Esophagus squamous epithelium (tissue), 4 donors: ENCODE measurements around the gene CRTC2.

ENCODE experiments used
- CTCF ChIP-seq, 6 experiments: fragments of 450-650 bp in 4 of 6; fragments of 200-600 bp in 2 of 6; sonication (generic) in 2 of 6; IDR thresholded peaks; one replicate each; pipeline ENCODE4 v1.5.1; 2016 to 2019; ENCODE audit warnings: antibody characterized with exemption in 6 of 6, mild to moderate bottlenecking in 4 of 6, moderate library complexity in 4 of 6
- POLR2A ChIP-seq, 4 donors: fragments of 450-650 bp; IDR thresholded peaks; one replicate each; pipeline ENCODE4 v1.6.1; 2017; ENCODE audit warnings: antibody characterized with exemption in 4 of 4, mild to moderate bottlenecking in 4 of 4, moderate library complexity in 3 of 4

GRCh38 chr1:154006136-154006535, 47.7 kb upstream of the CRTC2 start:
- TF ChIP-seq CTCF (IDR thresholded peaks at IDR 0.05) = no peak
- no peak for TF ChIP-seq POLR2A (IDR thresholded peaks at IDR 0.05)
